HG03103 (cell line): Measurements from ENCODE around the gene PRG3.
"Not testable (repeated sequence)": the region's sequence is repeated elsewhere in the genome, so short reads cannot be mapped to it uniquely, and the experiment has no call there.

Experiments
- ATAC-seq: cut with Tn5 transposase; IDR thresholded peaks from one replicate; pipeline ENCODE4 v1.9.1; 2021; ENCODE audit warnings: low read depth; ENCODE audit not compliant: unreplicated experiment

Gene PRG3

DNA sequence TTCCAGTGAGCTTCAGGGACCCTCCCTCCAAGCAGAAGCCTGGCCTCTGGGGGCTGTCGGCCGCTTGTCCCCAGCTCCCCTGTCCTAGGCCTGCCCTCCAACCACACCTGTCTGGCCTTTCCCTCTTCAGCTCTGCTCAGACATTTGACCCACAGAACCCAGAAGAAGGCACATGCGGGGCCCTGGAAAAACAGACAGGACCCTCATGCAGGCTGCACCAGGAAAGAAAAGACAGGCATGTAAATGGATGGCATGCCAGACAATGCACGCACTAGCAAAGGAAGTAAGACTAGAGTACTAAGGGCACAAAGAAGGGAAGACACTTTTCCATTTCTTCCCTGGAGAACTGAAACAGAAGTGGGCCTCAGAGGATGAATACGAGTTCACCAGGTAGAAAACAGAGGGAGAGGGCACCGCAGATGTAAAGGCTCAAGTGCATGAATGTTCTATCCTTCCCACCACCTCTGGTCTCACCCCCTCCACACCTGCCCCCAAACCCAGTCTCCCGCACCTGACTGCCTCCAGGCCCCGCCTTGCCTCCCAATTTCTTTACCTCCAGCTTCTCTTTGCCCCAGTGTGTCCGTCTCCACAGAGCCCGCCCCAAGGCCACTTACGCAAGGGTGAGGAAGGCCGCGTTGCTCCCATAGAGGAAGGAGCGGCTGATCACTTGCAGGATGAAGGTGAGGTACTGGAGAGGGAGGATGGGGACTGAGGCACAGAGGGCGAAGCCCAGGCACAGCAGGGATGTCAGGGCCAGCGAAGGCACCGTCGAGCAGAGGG, 28.6 kb upstream of the PRG3 start:
- ATAC-seq = no peak

GRCh38 chr11:57408771-57409170, 27.8 kb upstream of the PRG3 start:
- no peak for ATAC-seq

DNA sequence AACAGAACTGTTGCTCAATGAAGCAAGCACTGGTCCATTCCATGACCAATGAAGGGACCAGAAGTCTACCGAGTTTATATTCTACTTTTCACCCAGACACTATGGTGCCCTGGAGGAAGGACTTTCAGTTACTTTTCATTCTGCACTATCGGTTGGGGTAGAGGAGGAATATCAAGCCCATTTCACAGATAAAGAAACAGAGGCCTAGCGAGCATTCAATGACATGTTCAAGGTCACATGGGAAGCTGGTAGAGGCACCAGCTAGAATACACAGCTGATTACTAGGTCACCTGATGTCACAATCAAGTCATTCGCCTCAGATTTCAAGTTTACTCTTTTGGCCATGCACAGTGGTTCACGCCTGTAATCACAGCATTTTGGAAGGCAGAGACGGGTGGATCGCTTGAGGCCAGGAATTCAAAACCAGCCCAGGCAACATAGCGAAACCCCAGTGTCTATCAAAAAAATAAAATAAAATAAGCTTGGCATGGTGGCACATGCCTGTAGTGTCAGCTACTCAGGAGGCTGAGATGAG, 27.1 kb upstream of the PRG3 start:
- no peak for ATAC-seq

GRCh38 chr11:57407010-57407920, 26.3 kb upstream of the PRG3 start:
- ATAC-seq = no peak

- peak; percentile 54 for ATAC-seq
These were observed 25.5 kb upstream of the PRG3 start for GRCh38 chr11:57406337-57406904.

GRCh38 chr11:57405271-57405860, 24.4 kb upstream of the PRG3 start:
- ATAC-seq = no peak

- ATAC-seq = no peak
These were observed 22.8 kb upstream of the PRG3 start for GRCh38 chr11:57403802-57404147.

- not testable (repeated sequence) for ATAC-seq
These were observed 22.3 kb upstream of the PRG3 start for GRCh38 chr11:57403003-57403801.

DNA sequence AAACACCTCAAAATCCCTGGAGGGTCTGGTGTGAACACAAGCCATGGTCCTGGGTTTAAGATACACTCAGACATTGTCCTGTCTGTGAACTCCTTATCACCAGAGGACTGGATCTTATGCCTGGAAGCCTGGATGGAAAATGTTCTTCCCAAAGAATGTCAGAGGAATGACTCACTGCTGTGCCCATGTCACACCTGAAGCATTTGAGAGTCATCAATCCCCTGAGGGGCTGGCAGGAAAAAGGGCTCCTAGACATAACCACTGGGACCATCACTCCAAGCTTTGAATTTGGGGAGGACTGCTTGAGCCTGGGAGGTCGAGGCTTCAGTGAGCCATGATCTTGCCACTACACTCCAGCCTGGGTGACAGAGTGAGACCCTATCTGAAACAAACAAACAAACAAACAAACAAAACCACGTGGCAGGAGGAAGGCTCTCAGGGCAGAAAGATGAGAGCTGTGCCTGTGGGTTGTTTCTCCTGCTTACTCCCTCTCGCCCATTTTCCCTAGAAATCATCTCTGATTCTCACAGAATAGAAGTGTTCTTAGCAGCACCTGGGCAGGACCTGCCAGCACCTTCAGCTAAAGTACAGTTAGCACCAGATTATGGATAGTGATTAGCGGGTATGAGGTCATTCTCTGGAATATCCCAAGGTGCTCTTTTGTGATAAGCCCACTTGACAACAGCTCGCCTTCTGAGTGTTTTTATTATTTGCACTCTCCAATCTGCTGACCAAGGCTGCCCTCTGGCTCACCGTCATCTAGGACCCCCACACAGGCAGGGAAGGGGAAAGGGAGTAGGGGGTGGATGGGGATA, 21.4 kb upstream of the PRG3 start:
- ATAC-seq = no peak

DNA sequence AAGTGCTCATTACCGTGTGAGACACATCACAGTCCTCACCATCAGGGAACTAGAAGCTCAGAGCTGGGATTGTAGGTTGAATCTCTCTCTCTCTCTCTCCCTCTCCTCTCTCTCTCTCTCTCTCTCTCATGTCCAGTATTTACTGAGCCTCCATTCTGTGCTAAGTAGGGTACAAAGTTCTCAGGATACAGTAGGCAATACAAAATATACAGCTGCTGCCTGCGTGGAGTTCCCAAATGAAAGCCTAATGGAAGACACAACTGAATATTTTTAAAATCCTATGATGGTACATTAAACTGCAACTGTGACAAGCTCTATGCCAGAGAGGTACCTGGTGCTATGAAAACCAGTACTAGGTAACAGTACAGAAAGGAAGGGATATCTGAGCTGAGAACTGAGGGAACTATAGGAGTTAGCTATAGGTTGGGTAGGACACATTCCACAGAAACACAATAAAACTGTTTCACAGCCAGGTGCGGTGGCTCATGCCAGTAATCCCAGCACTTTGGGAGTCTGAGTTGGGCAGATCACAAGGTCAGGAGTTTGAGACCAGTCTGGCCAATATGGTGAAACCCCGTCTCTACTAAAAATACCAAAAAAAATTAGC, 19.1 kb upstream of the PRG3 start:
- no peak for ATAC-seq

GRCh38 chr11:57399221-57399620, 18.3 kb upstream of the PRG3 start:
- no peak for ATAC-seq

GRCh38 chr11:57397394-57397990, 16.5 kb upstream of the PRG3 start:
- no peak for ATAC-seq

GRCh38 chr11:57396744-57397143, 15.8 kb upstream of the PRG3 start:
- ATAC-seq = no peak

GRCh38 chr11:57395905-57396623, 15.1 kb upstream of the PRG3 start:
- ATAC-seq = no peak

GRCh38 chr11:57394203-57394965, 13.4 kb upstream of the PRG3 start:
- no peak for ATAC-seq

DNA sequence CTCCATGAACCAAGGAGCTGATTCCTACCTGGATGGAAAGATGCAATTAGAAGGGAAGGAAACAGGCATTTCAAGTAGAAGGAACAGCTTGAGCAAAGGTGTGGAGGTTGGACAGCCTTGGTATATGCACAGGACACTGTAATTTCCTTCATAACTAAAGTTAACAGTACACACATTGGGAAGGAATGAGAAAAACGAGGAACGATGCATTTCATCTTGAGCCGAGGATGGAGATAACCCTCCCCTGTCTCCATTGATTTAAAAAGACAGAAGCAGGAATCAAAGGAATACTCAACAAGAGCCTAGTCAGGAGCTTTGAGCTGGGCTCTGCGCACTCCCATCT, 11.8 kb upstream of the PRG3 start:
- no peak for ATAC-seq

GRCh38 chr11:57392066-57392762, 11.3 kb upstream of the PRG3 start:
- ATAC-seq = no peak
